ENCODE data around the gene BCL11B. TPM values are rescaled to one million over a fixed set of nuclear protein-coding genes. Genes with fewer than 3 reads are reported as not detected.

The BCL11B gene
- total and polyA plus RNA-seq, 4 donors, result 0.20 to 2.3 (median 0.66) TPM

DNA sequence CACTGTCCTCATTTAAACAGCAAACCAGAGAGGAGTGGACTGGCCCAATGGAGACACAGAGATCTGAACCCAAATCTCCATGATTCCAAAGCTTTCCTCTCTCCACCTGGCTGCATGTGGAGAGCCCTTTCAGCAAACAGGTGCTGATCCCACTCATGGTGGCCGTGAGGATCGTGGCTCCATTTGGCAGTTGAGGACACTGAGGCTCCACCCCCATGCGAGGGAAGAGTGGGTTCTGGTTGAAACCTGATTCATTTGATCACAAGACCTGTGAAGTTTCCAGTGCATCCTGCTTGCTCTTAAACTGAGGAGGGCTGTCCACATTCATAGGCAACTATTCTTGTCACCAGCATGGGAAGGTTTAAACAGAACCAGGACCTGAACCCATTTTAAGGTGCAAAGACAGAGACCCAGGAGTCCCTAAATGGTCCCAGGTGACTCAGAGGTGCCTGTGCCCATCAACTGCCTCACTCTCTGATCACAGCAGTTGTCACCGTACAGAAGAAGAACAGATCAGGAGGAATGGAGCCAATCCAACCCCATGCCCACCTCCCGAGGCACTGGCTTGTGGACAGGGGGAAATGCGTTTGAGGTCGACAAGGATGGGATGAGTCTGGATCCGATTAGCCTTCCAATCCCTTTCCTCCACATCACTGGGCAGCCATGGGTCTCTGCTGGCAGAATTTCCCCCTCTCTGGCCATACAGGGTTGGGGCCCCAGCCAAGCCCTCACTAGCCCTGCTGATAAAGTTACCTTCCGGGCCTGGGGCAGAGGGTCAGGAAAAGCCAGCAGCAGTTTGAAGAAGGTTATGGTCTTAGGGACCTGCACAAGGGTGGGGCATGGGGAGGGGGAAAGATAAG is 45.5 kb upstream of the BCL11B start:
- WGBS, 2 donors, result 80 to 86% methylated on average over 9 of the region's 9 CpGs
- H3K4me3 ChIP-seq, result no peak overlapping the region

DNA sequence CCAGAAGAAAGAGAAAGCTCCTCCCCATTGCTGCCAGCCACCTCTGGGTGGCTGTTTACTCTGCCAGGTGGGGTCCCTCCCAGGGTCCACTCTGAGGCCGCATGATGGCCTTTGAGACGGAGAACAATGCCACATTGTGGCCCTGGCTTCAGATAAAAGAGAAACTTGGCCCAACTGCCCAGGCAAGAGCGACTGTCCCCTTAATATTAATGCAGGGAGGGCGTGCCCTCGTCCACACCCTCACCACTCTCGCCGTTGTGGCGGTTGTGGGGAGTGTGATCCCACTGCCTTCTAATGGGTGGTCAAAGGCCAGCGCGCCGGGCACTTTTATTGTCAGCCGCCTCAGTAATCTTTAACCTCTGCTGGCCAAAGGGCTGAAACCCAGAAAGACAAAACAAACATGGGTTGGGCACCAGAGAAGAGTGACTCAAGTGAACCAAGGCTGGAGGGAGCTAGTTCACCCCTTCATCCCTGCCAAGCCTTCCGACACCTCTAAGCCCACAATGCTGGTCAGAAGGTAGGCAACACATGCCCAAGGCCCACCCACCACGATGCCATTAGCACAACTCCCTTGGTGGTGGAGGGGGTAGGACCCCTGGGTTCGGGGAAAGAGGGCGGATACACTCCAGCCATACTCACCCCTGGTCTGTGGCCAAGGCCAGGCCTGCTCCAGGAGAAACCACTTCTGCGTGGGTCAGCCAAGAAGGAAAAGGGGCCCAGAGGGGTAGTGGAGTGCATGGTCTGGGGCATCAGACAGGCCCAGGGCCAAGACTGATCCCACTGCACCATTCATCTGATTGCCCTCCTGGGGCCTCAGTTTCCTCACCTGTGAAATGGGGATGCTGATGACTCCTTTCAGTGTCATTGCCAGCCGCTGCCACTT is 44.5 kb upstream of the BCL11B start:
- no peak overlapping the region for H3K27ac ChIP-seq (ENCODE audit: low read depth in 1 of 2, low read length in 1 of 2)
- H3K4me1 ChIP-seq (ENCODE audit: control insufficient read depth in 5 of 5, insufficient read depth in 5 of 5, low read length in 5 of 5), result peaks cover 0 to 2% (median 0%) of the 10 kb centered on the region in 5 donors
- H3K36me3 ChIP-seq (ENCODE audit: control insufficient read depth in 4 of 4, insufficient read depth in 4 of 4, low read length in 4 of 4), result no peaks in the 10 kb centered on the region
- TF ChIP-seq, protein P1, sequence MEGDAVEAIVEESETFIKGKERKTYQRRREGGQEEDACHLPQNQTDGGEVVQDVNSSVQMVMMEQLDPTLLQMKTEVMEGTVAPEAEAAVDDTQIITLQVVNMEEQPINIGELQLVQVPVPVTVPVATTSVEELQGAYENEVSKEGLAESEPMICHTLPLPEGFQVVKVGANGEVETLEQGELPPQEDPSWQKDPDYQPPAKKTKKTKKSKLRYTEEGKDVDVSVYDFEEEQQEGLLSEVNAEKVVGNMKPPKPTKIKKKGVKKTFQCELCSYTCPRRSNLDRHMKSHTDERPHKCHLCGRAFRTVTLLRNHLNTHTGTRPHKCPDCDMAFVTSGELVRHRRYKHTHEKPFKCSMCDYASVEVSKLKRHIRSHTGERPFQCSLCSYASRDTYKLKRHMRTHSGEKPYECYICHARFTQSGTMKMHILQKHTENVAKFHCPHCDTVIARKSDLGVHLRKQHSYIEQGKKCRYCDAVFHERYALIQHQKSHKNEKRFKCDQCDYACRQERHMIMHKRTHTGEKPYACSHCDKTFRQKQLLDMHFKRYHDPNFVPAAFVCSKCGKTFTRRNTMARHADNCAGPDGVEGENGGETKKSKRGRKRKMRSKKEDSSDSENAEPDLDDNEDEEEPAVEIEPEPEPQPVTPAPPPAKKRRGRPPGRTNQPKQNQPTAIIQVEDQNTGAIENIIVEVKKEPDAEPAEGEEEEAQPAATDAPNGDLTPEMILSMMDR (IDR thresholded peaks at IDR 0.05; ENCODE audit: control extremely low read depth, extremely low read depth), result no peak
- no peak overlapping the region for H3K4me3 ChIP-seq
- peaks cover 0 to 4% (median 0%) of the 10 kb centered on the region in 3 donors for H3K27me3 ChIP-seq (ENCODE audit: control insufficient read depth in 3 of 3, insufficient read depth in 3 of 3, low read length in 2 of 3)
- DNase-seq (no peak), ATAC-seq (ENCODE audit: insufficient read depth, low FRiP score) (no peak)
- peaks cover 0 to 6% (median 0%) of the 10 kb centered on the region in 4 donors for H3K9me3 ChIP-seq (ENCODE audit: control insufficient read depth in 4 of 4, insufficient read depth in 3 of 4, low read length in 3 of 4)
- H3K9ac ChIP-seq (ENCODE audit: insufficient read depth in 1 of 2, low read length in 2 of 2), result no peak overlapping the region
- 79 to 84% methylated on average over 18 of the region's 18 CpGs for WGBS, 2 donors

More for the DNA sequence above, 45.5 kb upstream of the BCL11B start:
- H3K9me3 ChIP-seq (ENCODE audit: control insufficient read depth in 4 of 4, insufficient read depth in 3 of 4, low read length in 3 of 4), result peaks cover 0 to 4% (median 0%) of the 10 kb centered on the region in 4 donors
- no peak overlapping the region for H3K9ac ChIP-seq (ENCODE audit: insufficient read depth in 1 of 2, low read length in 2 of 2)
- H3K27ac ChIP-seq (ENCODE audit: low read depth in 1 of 2, low read length in 1 of 2), result no peak overlapping the region
- TF ChIP-seq, protein P1 (IDR thresholded peaks at IDR 0.05; ENCODE audit: control extremely low read depth, extremely low read depth), result no peak
- H3K36me3 ChIP-seq (ENCODE audit: control insufficient read depth in 4 of 4, insufficient read depth in 4 of 4, low read length in 4 of 4), result no peaks in the 10 kb centered on the region
- no peak for DNase-seq
- no peak for ATAC-seq (ENCODE audit: insufficient read depth, low FRiP score)
- H3K4me1 ChIP-seq (ENCODE audit: control insufficient read depth in 5 of 5, insufficient read depth in 5 of 5, low read length in 5 of 5), result peaks cover 0 to 2% (median 0%) of the 10 kb centered on the region in 5 donors
- H3K27me3 ChIP-seq (ENCODE audit: control insufficient read depth in 3 of 3, insufficient read depth in 3 of 3, low read length in 2 of 3), result peaks cover 0 to 5% (median 0%) of the 10 kb centered on the region in 3 donors

DNA sequence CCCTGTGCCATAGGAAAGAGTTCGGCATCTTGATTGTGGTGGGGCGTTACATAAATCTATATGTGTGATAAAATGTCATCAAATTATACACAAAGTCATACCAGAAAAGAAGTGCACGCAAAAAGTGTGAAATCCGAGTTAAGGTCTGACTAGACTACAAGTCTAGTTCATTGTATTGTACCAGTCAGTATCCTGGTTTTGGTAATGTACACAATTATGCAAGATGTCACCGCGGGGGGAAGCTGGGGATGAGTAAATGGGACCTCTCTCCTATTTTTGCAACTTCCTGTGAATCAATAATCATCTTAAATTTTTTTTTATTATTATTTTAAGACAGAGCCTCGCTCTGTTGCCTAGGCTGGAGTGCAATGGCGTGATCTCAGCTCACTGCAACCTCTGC is 43.2 kb upstream of the BCL11B start:
- TF ChIP-seq, protein P1 (IDR thresholded peaks at IDR 0.05; ENCODE audit: control extremely low read depth, extremely low read depth), result no peak
- H3K9ac ChIP-seq (ENCODE audit: insufficient read depth in 1 of 2, low read length in 2 of 2), result no peak overlapping the region
- no peaks in the 10 kb centered on the region for H3K36me3 ChIP-seq (ENCODE audit: control insufficient read depth in 4 of 4, insufficient read depth in 4 of 4, low read length in 4 of 4)
- H3K27me3 ChIP-seq (ENCODE audit: control insufficient read depth in 3 of 3, insufficient read depth in 3 of 3, low read length in 2 of 3), result no peaks in the 10 kb centered on the region
- peaks cover 0 to 5% (median 1%) of the 10 kb centered on the region in 4 donors for H3K9me3 ChIP-seq (ENCODE audit: control insufficient read depth in 4 of 4, insufficient read depth in 3 of 4, low read length in 3 of 4)
- no peak overlapping the region for H3K4me3 ChIP-seq
- H3K27ac ChIP-seq (ENCODE audit: low read depth in 1 of 2, low read length in 1 of 2), result no peak overlapping the region
- 58 to 66% methylated on average over 8 of the region's 8 CpGs for WGBS, 2 donors
- ATAC-seq (ENCODE audit: insufficient read depth, low FRiP score), result no peak
- H3K4me1 ChIP-seq (ENCODE audit: control insufficient read depth in 5 of 5, insufficient read depth in 5 of 5, low read length in 5 of 5), result peaks cover 0 to 2% (median 0%) of the 10 kb centered on the region in 5 donors
- DNase-seq, result no peak

All from lung (tissue), 12 donors.